K562 (cell line): ENCODE data around the gene ANKS1B. TPM values are rescaled to one million over a fixed set of nuclear protein-coding genes. Genes with fewer than 3 reads are reported as not detected.

ENCODE experiments used
- ATAC-seq: fragments of 200-7000 bp; cut with Tn5 transposase; 3 replicates; pipeline ENCODE4 v1.9.1; 2020; ENCODE audit warnings: moderate library complexity
- BruUV-seq: library from RNA; stranded (reverse); fragments of 400-500 nt; replicated peaks from 2 replicates; lab custom pipeline; 2021; lab: Mats Ljungman, UMichigan
- CTCF ChIA-PET: fragments of 300-600 bp; formaldehyde crosslinking; extraction: SDS; loops from one replicate; lab custom pipeline; 2021; ENCODE audit warnings: low intra/inter-chr PET ratio; lab: Yijun Ruan, JAX
- POLR2A ChIA-PET: fragments of 300-600, 350-650 bp; sonication (Branson Sonifier 250); formaldehyde crosslinking; extraction: SDS; loops from one replicate; lab custom pipeline; 2021; ENCODE audit warnings: antibody characterized with exemption, inconsistent platforms; lab: Yijun Ruan, JAX
- DNase-seq, 4 experiments: peaks; one replicate each; pipeline versions ENCODE4 v3.0.0 to v3.0.0-alpha.2; 2011 to 2018; ENCODE audit warnings: low spot score in 3 of 4, mixed read lengths in 3 of 4; ENCODE audit errors: extremely low read depth in 1 of 4
- FAIRE-seq: peaks from 2 replicates; lab custom pipeline; 2011; peaks lifted over from hg19 to GRCh38; lab: Jason Lieb, UNC
- H2AFZ ChIP-seq: 2 replicates; pipeline ENCODE4 v1.6.0; 2011; ENCODE audit warnings: low read depth, low read length, control low read depth, inconsistent platforms
- H3K27ac ChIP-seq: fragments of 200-600 bp; 3 replicates; pipeline ENCODE4 v1.8.0; 2011; ENCODE audit warnings: low read depth, mild to moderate bottlenecking, control low read depth, inconsistent platforms, low read length, moderate library complexity, mixed read lengths; ENCODE audit errors: extremely low read depth
- H3K27me3 ChIP-seq, 2 experiments: fragments of 300-600 bp in 1 of 2; 2 replicates in 1 of 2; 3 replicates in 1 of 2; pipeline versions ENCODE4 v1.6.0 to v1.8.0; 2011; ENCODE audit warnings: inconsistent platforms in 2 of 2, low read length in 2 of 2, mild to moderate bottlenecking in 1 of 2, mixed read lengths in 1 of 2, moderate library complexity in 1 of 2; ENCODE audit not compliant: control insufficient read depth in 2 of 2, insufficient read depth in 2 of 2
- H3K36me3 ChIP-seq: fragments of 300-600 bp; 3 replicates; pipeline ENCODE4 v1.8.0; 2011; ENCODE audit warnings: mild to moderate bottlenecking, low read length, inconsistent platforms; ENCODE audit not compliant: control insufficient read depth, insufficient read depth
- H3K4me1 ChIP-seq, 2 experiments: fragments of 200-600 bp in 1 of 2; replicated peaks in 1 of 2; 2 replicates in 1 of 2; 3 replicates in 1 of 2; pipeline versions ENCODE4 v1.5.1 to v1.8.0; 2011; ENCODE audit warnings: inconsistent platforms in 2 of 2, low read length in 2 of 2, mild to moderate bottlenecking in 1 of 2, mixed read lengths in 1 of 2, moderate library complexity in 1 of 2; ENCODE audit not compliant: control insufficient read depth in 2 of 2, insufficient read depth in 2 of 2
- H3K4me2 ChIP-seq: 2 replicates; pipeline ENCODE4 v1.6.1; 2011; ENCODE audit warnings: low read length, control low read depth, inconsistent platforms, mixed read lengths; ENCODE audit not compliant: insufficient read depth
- H3K4me3 ChIP-seq: fragments of 200-600 bp; sonication (generic), shearing (Covaris generic); 2 replicates; pipeline ENCODE4 v1.5.1; 2016; ENCODE audit warnings: control low read depth, inconsistent platforms
- H3K79me2 ChIP-seq: fragments of 200-600 bp; 3 replicates; pipeline ENCODE4 v1.8.0; 2011; ENCODE audit warnings: low read length, inconsistent platforms; ENCODE audit not compliant: control insufficient read depth, insufficient read depth
- H3K9ac ChIP-seq, 2 experiments: 2 replicates each; pipeline versions ENCODE4 v1.6.0 to v1.6.1; 2011; ENCODE audit warnings: low read depth in 2 of 2, low read length in 2 of 2, control low read depth in 1 of 2, inconsistent platforms in 1 of 2, mild to moderate bottlenecking in 1 of 2, mixed read lengths in 1 of 2; ENCODE audit not compliant: insufficient read depth in 1 of 2
- H3K9me1 ChIP-seq: one replicate; pipeline ENCODE4 v1.6.0; 2011; ENCODE audit warnings: inconsistent platforms, mild to moderate bottlenecking, low read length, moderate library complexity; ENCODE audit not compliant: control insufficient read depth, insufficient read depth
- H3K9me3 ChIP-seq: replicated peaks from 2 replicates; pipeline ENCODE4 v1.5.1; 2011; ENCODE audit warnings: low read depth, low read length, inconsistent platforms; ENCODE audit not compliant: control insufficient read depth, insufficient read depth
- H4K20me1 ChIP-seq: replicated peaks from 2 replicates; pipeline ENCODE4 v1.6.1; 2011; ENCODE audit warnings: low read length, inconsistent platforms, mixed read lengths; ENCODE audit not compliant: control insufficient read depth, insufficient read depth
- ELF4 ChIP-seq: fragments of 450-650 bp; formaldehyde crosslinking; IDR thresholded peaks from 2 replicates; pipeline ENCODE4 v1.4.0; 2022; ENCODE audit warnings: missing genetic modification characterization
- FOXA3 ChIP-seq, 2 experiments: fragments of 450-650 bp in 1 of 2; sonication (generic) in 1 of 2; formaldehyde crosslinking; IDR thresholded peaks in 1 of 2; conservative IDR thresholded peaks in 1 of 2; 2 replicates each; pipeline versions ENCODE4 v1.4.0 to v1.8.0; 2020 to 2022; ENCODE audit warnings: mild to moderate bottlenecking in 2 of 2, missing genetic modification reagents in 1 of 2
- ILF3 ChIP-seq: fragments of 450-650 bp; IDR thresholded peaks from 2 replicates; pipeline ENCODE4 v1.6.1; 2018; ENCODE audit warnings: antibody characterized with exemption, mild to moderate bottlenecking, moderate library complexity, borderline replicate concordance
- ILK ChIP-seq: fragments of 450-650 bp; IDR thresholded peaks from 2 replicates; pipeline ENCODE4 v1.6.1; 2016; ENCODE audit warnings: missing genetic modification characterization, low read depth, mild to moderate bottlenecking, missing compliant biosample characterization, moderate library complexity, borderline replicate concordance
- NR1H2 ChIP-seq: sonication (generic); formaldehyde crosslinking; IDR thresholded peaks from 2 replicates; pipeline ENCODE4 v1.4.0; 2020; ENCODE audit warnings: mild to moderate bottlenecking, missing genetic modification reagents
- ZNF408 ChIP-seq: fragments of 250-450 bp; sonication (Bioruptor Pico); IDR thresholded peaks from 2 replicates; pipeline ENCODE4 v1.4.0; 2020; ENCODE audit warnings: low read depth, mild to moderate bottlenecking, moderate library complexity
- ZNF507 ChIP-seq: conservative IDR thresholded peaks from 2 replicates; pipeline ENCODE4 v1.6.1; 2017; ENCODE audit warnings: missing genetic modification characterization, missing compliant biosample characterization
- ZNF79 ChIP-seq: fragments of 250-450 bp; sonication (Bioruptor Pico); IDR thresholded peaks from 2 replicates; pipeline ENCODE4 v1.4.0; 2020; ENCODE audit warnings: low read depth, mild to moderate bottlenecking, moderate library complexity
- ZNF830 ChIP-seq: fragments of 250-450 bp; sonication (Bioruptor Pico); IDR thresholded peaks from 2 replicates; pipeline ENCODE4 v1.5.0; 2021; ENCODE audit warnings: mild to moderate bottlenecking
- WGBS: fragments of 100-300 bp; shearing (Covaris generic); methylation state at CpG from one replicate; pipeline ENCODE4 v1.1.6; 2016; ENCODE audit warnings: low coverage, mixed read lengths; ENCODE audit not compliant: insufficient coverage; ENCODE audit errors: missing lambda C conversion rate; 5-methylcytosine and 5-hydroxymethylcytosine counted together
- in situ Hi-C: fragments of 300-500 bp; cut with MboI; formaldehyde crosslinking; loops from 4 replicates; pipeline ENCODE4 v1.15.0; 2018; ENCODE audit warnings: inconsistent platforms, mixed read lengths
- intact Hi-C: fragments of 100-400 bp; cut with micrococcal nuclease; formaldehyde crosslinking; loops from 2 replicates; pipeline ENCODE4 v1.14.2; 2022
- polyA plus RNA-seq, 8 experiments: library from polyadenylated mRNA; depleted of rRNA in 4 of 8; stranded (reverse) in 5 of 8; unstranded in 3 of 8; fragments of >200 nt; fragmentation: Nextera tagmentation in 2 of 8; fragmentation: Illumina TruSeq in 1 of 8; extraction: Ambion mirVana in 2 of 8; extraction: Trizol in 1 of 8; gene quantifications; 2 replicates each; pipeline versions ENCODE4 v1.2.1 to v1.2.3, GENCODE V29; 2011 to 2014; ENCODE audit warnings: inconsistent platforms in 1 of 8, missing spikeins in 1 of 8
- total RNA-seq, 7 experiments: library from RNA; depleted of rRNA in 6 of 7; stranded (reverse); fragments of >200 nt in 6 of 7; fragmentation: Illumina TruSeq in 2 of 7; extraction: Trizol in 2 of 7; gene quantifications; 2 replicates each; pipeline versions ENCODE4 v1.2.1 to v1.2.3, GENCODE V29; 2011 to 2021; ENCODE audit warnings: low replicate concordance in 1 of 7
- TF ChIP-seq, protein P1 (sequence below), 2 experiments: fragments of 450-650 bp in 1 of 2; sonication (generic) in 1 of 2; formaldehyde crosslinking in 1 of 2; IDR thresholded peaks; 2 replicates each; pipeline versions ENCODE4 v1.7.1 to v1.9.0; 2016 to 2022; ENCODE audit warnings: inconsistent platforms in 1 of 2, mild to moderate bottlenecking in 1 of 2, missing genetic modification reagents in 1 of 2
- TF ChIP-seq, protein P2 (sequence below), 2 experiments: fragments of 450-650 bp in 1 of 2; sonication (generic) in 1 of 2; formaldehyde crosslinking; conservative IDR thresholded peaks; 2 replicates each; pipeline versions ENCODE4 v1.4.0 to v1.8.1; 2020 to 2022; ENCODE audit warnings: mild to moderate bottlenecking in 1 of 2, missing genetic modification reagents in 1 of 2

ANKS1B gene
- total and polyA plus RNA-seq, 9 of the 15 experiments (the other 6 are each of a cell fraction or from before 2014, with no cell fraction given) = 0.04 to 0.47 (median 0.28) TPM; not detected in 4

DNA sequence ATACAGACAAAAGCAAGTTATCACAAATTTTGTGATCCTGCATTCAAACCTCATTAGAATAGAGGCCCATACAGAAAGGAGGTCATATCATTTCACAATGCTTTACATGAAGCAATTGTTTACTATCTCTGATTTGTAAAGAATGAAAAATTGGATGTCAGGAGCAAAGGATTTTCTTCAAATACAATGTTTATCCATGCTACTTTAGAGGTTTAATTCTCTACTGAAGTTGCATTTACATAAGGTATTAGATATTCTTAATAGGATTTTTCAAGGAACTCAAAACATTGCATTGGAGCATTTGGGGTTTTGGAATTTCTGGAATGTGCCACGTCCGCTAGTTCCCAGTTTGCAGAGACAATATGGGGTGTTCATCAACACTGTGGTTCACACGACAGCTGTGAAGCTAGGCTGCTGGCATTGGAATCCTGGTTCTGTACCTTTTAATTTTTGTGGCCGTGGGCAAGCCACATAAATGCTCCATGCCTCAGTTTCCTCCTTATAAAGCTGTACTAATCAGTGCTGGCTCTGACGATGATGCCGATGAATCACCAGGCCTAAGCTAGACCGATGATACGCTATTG lies 1164.8 kb downstream of the ANKS1B start:
- no peak for DNase-seq

More for the DNA sequence above, 1164.8 kb downstream of the ANKS1B start:
- Histone ChIP-seq H3K4me2 (no peak overlapping the region), H3K36me3 (no peaks in the 10 kb centered on the region), H3K9ac (no peak overlapping the region), H3K9me1 (no peaks in the 10 kb centered on the region), H2AFZ (no peak overlapping the region), H3K27me3 (peaks cover 0 to 5% of the 10 kb centered on the region in 2 experiments; a peak in 1 of 5 replicates), H3K4me3 (no peak overlapping the region), H4K20me1 (no peaks in the 10 kb centered on the region), H3K79me2 (no peaks in the 10 kb centered on the region), H3K9me3 (no peaks in the 10 kb centered on the region), H3K4me1 (no peaks in the 10 kb centered on the region), H3K27ac (no peak overlapping the region)
- in situ Hi-C loops (no loop called here), intact Hi-C loops (no loop called here)
- BruUV-seq = no TSS peak
- no peak for TF ChIP-seq ZNF408 (CRISPR knock-in tag)
- no peak for TF ChIP-seq NR1H2 (CRISPR knock-in tag)
- no peak for TF ChIP-seq ILF3
- no peak for TF ChIP-seq ZNF507
- TF ChIP-seq ZNF830 (CRISPR knock-in tag) = no peak
- TF ChIP-seq, protein P1, sequence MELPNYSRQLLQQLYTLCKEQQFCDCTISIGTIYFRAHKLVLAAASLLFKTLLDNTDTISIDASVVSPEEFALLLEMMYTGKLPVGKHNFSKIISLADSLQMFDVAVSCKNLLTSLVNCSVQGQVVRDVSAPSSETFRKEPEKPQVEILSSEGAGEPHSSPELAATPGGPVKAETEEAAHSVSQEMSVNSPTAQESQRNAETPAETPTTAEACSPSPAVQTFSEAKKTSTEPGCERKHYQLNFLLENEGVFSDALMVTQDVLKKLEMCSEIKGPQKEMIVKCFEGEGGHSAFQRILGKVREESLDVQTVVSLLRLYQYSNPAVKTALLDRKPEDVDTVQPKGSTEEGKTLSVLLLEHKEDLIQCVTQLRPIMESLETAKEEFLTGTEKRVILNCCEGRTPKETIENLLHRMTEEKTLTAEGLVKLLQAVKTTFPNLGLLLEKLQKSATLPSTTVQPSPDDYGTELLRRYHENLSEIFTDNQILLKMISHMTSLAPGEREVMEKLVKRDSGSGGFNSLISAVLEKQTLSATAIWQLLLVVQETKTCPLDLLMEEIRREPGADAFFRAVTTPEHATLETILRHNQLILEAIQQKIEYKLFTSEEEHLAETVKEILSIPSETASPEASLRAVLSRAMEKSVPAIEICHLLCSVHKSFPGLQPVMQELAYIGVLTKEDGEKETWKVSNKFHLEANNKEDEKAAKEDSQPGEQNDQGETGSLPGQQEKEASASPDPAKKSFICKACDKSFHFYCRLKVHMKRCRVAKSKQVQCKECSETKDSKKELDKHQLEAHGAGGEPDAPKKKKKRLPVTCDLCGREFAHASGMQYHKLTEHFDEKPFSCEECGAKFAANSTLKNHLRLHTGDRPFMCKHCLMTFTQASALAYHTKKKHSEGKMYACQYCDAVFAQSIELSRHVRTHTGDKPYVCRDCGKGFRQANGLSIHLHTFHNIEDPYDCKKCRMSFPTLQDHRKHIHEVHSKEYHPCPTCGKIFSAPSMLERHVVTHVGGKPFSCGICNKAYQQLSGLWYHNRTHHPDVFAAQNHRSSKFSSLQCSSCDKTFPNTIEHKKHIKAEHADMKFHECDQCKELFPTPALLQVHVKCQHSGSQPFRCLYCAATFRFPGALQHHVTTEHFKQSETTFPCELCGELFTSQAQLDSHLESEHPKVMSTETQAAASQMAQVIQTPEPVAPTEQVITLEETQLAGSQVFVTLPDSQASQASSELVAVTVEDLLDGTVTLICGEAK (IDR thresholded peaks at IDR 0.05) = no peak
- TF ChIP-seq, protein P1 (CRISPR knock-in tag; IDR thresholded peaks at IDR 0.05) = no peak
- TF ChIP-seq FOXA3 (CRISPR knock-in tag; conservative IDR thresholded peaks at IDR 0.05 in 1 of 2, IDR thresholded peaks at IDR 0.05 in 1 of 2) = no peak
- TF ChIP-seq, protein P2, sequence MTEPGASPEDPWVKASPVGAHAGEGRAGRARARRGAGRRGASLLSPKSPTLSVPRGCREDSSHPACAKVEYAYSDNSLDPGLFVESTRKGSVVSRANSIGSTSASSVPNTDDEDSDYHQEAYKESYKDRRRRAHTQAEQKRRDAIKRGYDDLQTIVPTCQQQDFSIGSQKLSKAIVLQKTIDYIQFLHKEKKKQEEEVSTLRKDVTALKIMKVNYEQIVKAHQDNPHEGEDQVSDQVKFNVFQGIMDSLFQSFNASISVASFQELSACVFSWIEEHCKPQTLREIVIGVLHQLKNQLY (CRISPR knock-in tag; conservative IDR thresholded peaks at IDR 0.05) = no peak
- TF ChIP-seq ZNF79 (CRISPR knock-in tag) = no peak
- TF ChIP-seq ELF4 (CRISPR knock-in tag) = no peak
- TF ChIP-seq ILK (tag) = no peak
- WGBS = 3% methylated on average over 8 of the region's 8 CpGs
- ATAC-seq (no peak), FAIRE-seq (no peak)
- ChIA-PET POLR2A (no interaction called here), CTCF (no interaction called here)
